Liver (tissue), 9 donors: ENCODE data around the gene ANKRD33B. TPM values are rescaled to one million over a fixed set of nuclear protein-coding genes. Genes with fewer than 3 reads are reported as not detected.

ENCODE experiments used
- DNase-seq: peaks from one replicate; pipeline ENCODE4 v3.0.0-alpha.2; 2017; ENCODE audit warnings: low spot score
- H3K27ac ChIP-seq, 2 donors: one replicate each; pipeline ENCODE4 v1.7.0; 2013; ENCODE audit warnings: inconsistent platforms in 2 of 2, low read length in 2 of 2, control low read depth in 1 of 2, low read depth in 1 of 2, mild to moderate bottlenecking in 1 of 2
- H3K27me3 ChIP-seq, 4 donors: one replicate each; pipeline versions ENCODE4 v1.6.1 to v1.7.0; 2013; ENCODE audit warnings: low read length in 3 of 4, inconsistent platforms in 1 of 4, mild to moderate bottlenecking in 1 of 4, moderate library complexity in 1 of 4; ENCODE audit not compliant: control insufficient read depth in 4 of 4, insufficient read depth in 4 of 4
- H3K36me3 ChIP-seq, 4 donors: one replicate each; pipeline versions ENCODE4 v1.6.1 to v1.7.0; 2013; ENCODE audit warnings: low read length in 3 of 4, mild to moderate bottlenecking in 3 of 4, low read depth in 1 of 4, moderate library complexity in 1 of 4; ENCODE audit not compliant: control insufficient read depth in 4 of 4, insufficient read depth in 3 of 4
- H3K4me1 ChIP-seq, 4 donors: one replicate each; pipeline versions ENCODE4 v1.6.1 to v1.7.0; 2013; ENCODE audit warnings: low read length in 3 of 4, mild to moderate bottlenecking in 3 of 4, moderate library complexity in 1 of 4; ENCODE audit not compliant: control insufficient read depth in 4 of 4, insufficient read depth in 4 of 4
- H3K4me3 ChIP-seq, 3 donors: one replicate each; pipeline versions ENCODE4 v1.6.1 to v1.7.0; 2013; ENCODE audit warnings: low read length in 3 of 3, control low read depth in 1 of 3, low read depth in 1 of 3, mild to moderate bottlenecking in 1 of 3
- H3K9ac ChIP-seq, 2 donors: one replicate each; pipeline ENCODE4 v1.7.0; 2013; ENCODE audit warnings: low read length in 2 of 2, mild to moderate bottlenecking in 2 of 2, moderate library complexity in 2 of 2, control low read depth in 1 of 2, low read depth in 1 of 2
- H3K9me3 ChIP-seq, 4 donors: one replicate each; pipeline versions ENCODE4 v1.6.1 to v1.7.0; 2013; ENCODE audit warnings: low read length in 3 of 4; ENCODE audit not compliant: control insufficient read depth in 4 of 4
- EGR1 ChIP-seq, 2 donors: IDR thresholded peaks; 2 replicates each; pipeline ENCODE4 v1.6.1; 2016 to 2018; ENCODE audit warnings: antibody characterized with exemption in 2 of 2, low read depth in 2 of 2
- FOXA1 ChIP-seq: IDR thresholded peaks from 2 replicates; pipeline ENCODE4 v1.6.1; 2016; ENCODE audit warnings: antibody characterized with exemption
- FOXA2 ChIP-seq: IDR thresholded peaks from 2 replicates; pipeline ENCODE4 v1.6.1; 2016; ENCODE audit warnings: antibody characterized with exemption
- GABPA ChIP-seq, 2 donors: IDR thresholded peaks in 1 of 2; conservative IDR thresholded peaks in 1 of 2; 2 replicates each; pipeline ENCODE4 v1.6.1; 2016; ENCODE audit warnings: antibody characterized with exemption in 2 of 2, mild to moderate bottlenecking in 1 of 2, moderate library complexity in 1 of 2
- HNF4A ChIP-seq, 2 donors: conservative IDR thresholded peaks; 2 replicates each; pipeline ENCODE4 v1.6.1; 2016; ENCODE audit warnings: antibody characterized with exemption in 2 of 2, mild to moderate bottlenecking in 2 of 2
- HNF4G ChIP-seq: IDR thresholded peaks from 2 replicates; pipeline ENCODE4 v1.6.1; 2016; ENCODE audit warnings: antibody characterized with exemption
- JUND ChIP-seq, 2 donors: IDR thresholded peaks; 2 replicates each; pipeline ENCODE4 v1.6.1; 2016; ENCODE audit warnings: antibody characterized with exemption in 2 of 2
- MAX ChIP-seq: IDR thresholded peaks from 2 replicates; pipeline ENCODE4 v1.6.1; 2016; ENCODE audit warnings: antibody characterized with exemption
- NR2F2 ChIP-seq: IDR thresholded peaks from 2 replicates; pipeline ENCODE4 v1.6.1; 2016; ENCODE audit warnings: antibody characterized with exemption
- RAD21 ChIP-seq, 2 donors: IDR thresholded peaks; 2 replicates each; pipeline ENCODE4 v1.6.1; 2016; ENCODE audit warnings: antibody characterized with exemption in 2 of 2, mild to moderate bottlenecking in 2 of 2
- REST ChIP-seq: IDR thresholded peaks from 2 replicates; pipeline ENCODE4 v1.6.1; 2016; ENCODE audit warnings: antibody characterized with exemption, mild to moderate bottlenecking
- RXRA ChIP-seq, 2 donors: IDR thresholded peaks; 2 replicates each; pipeline ENCODE4 v1.6.1; 2017 to 2018; ENCODE audit warnings: antibody characterized with exemption in 2 of 2, mild to moderate bottlenecking in 1 of 2
- SP1 ChIP-seq: IDR thresholded peaks from 2 replicates; pipeline ENCODE4 v1.6.1; 2018; ENCODE audit warnings: antibody characterized with exemption, mild to moderate bottlenecking
- TAF1 ChIP-seq: conservative IDR thresholded peaks from 2 replicates; pipeline ENCODE4 v1.6.1; 2016; ENCODE audit warnings: antibody characterized with exemption, mild to moderate bottlenecking
- YY1 ChIP-seq: IDR thresholded peaks from 2 replicates; pipeline ENCODE4 v1.6.1; 2016; ENCODE audit warnings: antibody characterized with exemption, mild to moderate bottlenecking
- WGBS: extraction: QIAGEN DNeasy Blood & Tissue Kit; methylation state at CpG from one replicate; pipeline ENCODE4 v1.1.7; 2013; 5-methylcytosine and 5-hydroxymethylcytosine counted together
- polyA plus RNA-seq, 2 donors: library from polyadenylated mRNA; stranded (reverse) in 1 of 2; unstranded in 1 of 2; fragments of 200-250 nt in 1 of 2; fragments of >200 nt in 1 of 2; fragmentation: Nextera tagmentation in 1 of 2; extraction: Ambion mirVana in 1 of 2; gene quantifications; one replicate each; pipeline versions ENCODE4 v1.2.1 to v1.2.3, GENCODE V29; 2013 to 2015
- total RNA-seq, 2 donors: library from RNA; depleted of rRNA; stranded (reverse); fragments of >200 nt; gene quantifications; one replicate each; pipeline ENCODE4 v1.2.3, GENCODE V29; 2014
- TF ChIP-seq, protein P1 (sequence below): IDR thresholded peaks from 2 replicates; pipeline ENCODE4 v1.6.1; 2016; ENCODE audit warnings: antibody characterized with exemption
- TF ChIP-seq, protein P2 (sequence below): fragments of 150-350 bp; IDR thresholded peaks from 2 replicates; pipeline ENCODE4 v1.5.1; 2017; ENCODE audit warnings: improper control_type of control experiment, low read depth, low read length; ENCODE audit not compliant: missing input control
- TF ChIP-seq, protein P3 (sequence below): IDR thresholded peaks from 2 replicates; pipeline ENCODE4 v1.6.1; 2016; ENCODE audit warnings: antibody characterized with exemption
- donor health status: healthy.
- donor health status: healthy.
- donor health status: healthy.
- donor health status: healthy.
- donor health status: healthy.

Gene ANKRD33B
- total and polyA plus RNA-seq, 4 donors, result 0.09 to 1.9 (median 0.25) TPM; not detected in 1

- no peak for DNase-seq
- WGBS, result 68% methylated on average over 19 of the region's 19 CpGs
- no peak overlapping the region for H3K27ac ChIP-seq
Observed at GRCh38 chr5:10538789-10539686, 24.8 kb upstream of the ANKRD33B start.

More at GRCh38 chr5:10538789-10539686, 24.8 kb upstream of the ANKRD33B start:
- H3K9ac ChIP-seq, result no peak overlapping the region
- H3K36me3 ChIP-seq, result no peaks in the 10 kb centered on the region
- H3K27me3 ChIP-seq, result peaks cover 0 to 2% (median 0%) of the 10 kb centered on the region in 4 donors
- TF ChIP-seq, protein P1, sequence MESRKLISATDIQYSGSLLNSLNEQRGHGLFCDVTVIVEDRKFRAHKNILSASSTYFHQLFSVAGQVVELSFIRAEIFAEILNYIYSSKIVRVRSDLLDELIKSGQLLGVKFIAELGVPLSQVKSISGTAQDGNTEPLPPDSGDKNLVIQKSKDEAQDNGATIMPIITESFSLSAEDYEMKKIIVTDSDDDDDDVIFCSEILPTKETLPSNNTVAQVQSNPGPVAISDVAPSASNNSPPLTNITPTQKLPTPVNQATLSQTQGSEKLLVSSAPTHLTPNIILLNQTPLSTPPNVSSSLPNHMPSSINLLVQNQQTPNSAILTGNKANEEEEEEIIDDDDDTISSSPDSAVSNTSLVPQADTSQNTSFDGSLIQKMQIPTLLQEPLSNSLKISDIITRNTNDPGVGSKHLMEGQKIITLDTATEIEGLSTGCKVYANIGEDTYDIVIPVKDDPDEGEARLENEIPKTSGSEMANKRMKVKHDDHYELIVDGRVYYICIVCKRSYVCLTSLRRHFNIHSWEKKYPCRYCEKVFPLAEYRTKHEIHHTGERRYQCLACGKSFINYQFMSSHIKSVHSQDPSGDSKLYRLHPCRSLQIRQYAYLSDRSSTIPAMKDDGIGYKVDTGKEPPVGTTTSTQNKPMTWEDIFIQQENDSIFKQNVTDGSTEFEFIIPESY, result no peak
- no peak for TF ChIP-seq EGR1 (IDR thresholded peaks at IDR 0.05; ENCODE audit: low read depth in 2 of 2)
- no peak for TF ChIP-seq MAX
- no peak for TF ChIP-seq NR2F2
- no peak for TF ChIP-seq GABPA (IDR thresholded peaks at IDR 0.05 in 1 of 2, conservative IDR thresholded peaks at IDR 0.05 in 1 of 2)
- TF ChIP-seq, protein P2, sequence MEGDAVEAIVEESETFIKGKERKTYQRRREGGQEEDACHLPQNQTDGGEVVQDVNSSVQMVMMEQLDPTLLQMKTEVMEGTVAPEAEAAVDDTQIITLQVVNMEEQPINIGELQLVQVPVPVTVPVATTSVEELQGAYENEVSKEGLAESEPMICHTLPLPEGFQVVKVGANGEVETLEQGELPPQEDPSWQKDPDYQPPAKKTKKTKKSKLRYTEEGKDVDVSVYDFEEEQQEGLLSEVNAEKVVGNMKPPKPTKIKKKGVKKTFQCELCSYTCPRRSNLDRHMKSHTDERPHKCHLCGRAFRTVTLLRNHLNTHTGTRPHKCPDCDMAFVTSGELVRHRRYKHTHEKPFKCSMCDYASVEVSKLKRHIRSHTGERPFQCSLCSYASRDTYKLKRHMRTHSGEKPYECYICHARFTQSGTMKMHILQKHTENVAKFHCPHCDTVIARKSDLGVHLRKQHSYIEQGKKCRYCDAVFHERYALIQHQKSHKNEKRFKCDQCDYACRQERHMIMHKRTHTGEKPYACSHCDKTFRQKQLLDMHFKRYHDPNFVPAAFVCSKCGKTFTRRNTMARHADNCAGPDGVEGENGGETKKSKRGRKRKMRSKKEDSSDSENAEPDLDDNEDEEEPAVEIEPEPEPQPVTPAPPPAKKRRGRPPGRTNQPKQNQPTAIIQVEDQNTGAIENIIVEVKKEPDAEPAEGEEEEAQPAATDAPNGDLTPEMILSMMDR, result no peak
- TF ChIP-seq HNF4A (conservative IDR thresholded peaks at IDR 0.05), result no peak
- no peak for TF ChIP-seq RXRA (IDR thresholded peaks at IDR 0.05)
- no peak for TF ChIP-seq RAD21 (IDR thresholded peaks at IDR 0.05)
- no peak for TF ChIP-seq REST
- TF ChIP-seq FOXA1, result no peak
- TF ChIP-seq HNF4G, result no peak
- no peak for TF ChIP-seq TAF1
- TF ChIP-seq YY1, result no peak
- no peak for TF ChIP-seq FOXA2
- TF ChIP-seq, protein P3, sequence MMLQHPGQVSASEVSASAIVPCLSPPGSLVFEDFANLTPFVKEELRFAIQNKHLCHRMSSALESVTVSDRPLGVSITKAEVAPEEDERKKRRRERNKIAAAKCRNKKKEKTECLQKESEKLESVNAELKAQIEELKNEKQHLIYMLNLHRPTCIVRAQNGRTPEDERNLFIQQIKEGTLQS, result no peak
- no peak for TF ChIP-seq SP1
- TF ChIP-seq JUND (IDR thresholded peaks at IDR 0.05), result no peak
- H3K4me3 ChIP-seq, result no peak overlapping the region
- H3K9me3 ChIP-seq, result no peaks in the 10 kb centered on the region
- H3K4me1 ChIP-seq, result peaks cover 0 to 2% (median 0%) of the 10 kb centered on the region in 4 donors
